A673 (cell line): ENCODE data around the gene SETD1A. TPM values are rescaled to one million over a fixed set of nuclear protein-coding genes. Genes with fewer than 3 reads are reported as not detected.

Experiments
- BruUV-seq: library from RNA; stranded (reverse); fragments of 400-500 nt; replicated peaks from 2 replicates; lab custom pipeline; 2021; lab: Mats Ljungman, UMichigan
- CTCF ChIA-PET: fragments of 300-600 bp; sonication (Branson Sonifier 250); formaldehyde crosslinking; loops from one replicate; lab custom pipeline; 2022; ENCODE audit warnings: antibody characterized with exemption; lab: Charles Lee
- POLR2A ChIA-PET: fragments of 300-600 bp; sonication (Branson Sonifier 250); formaldehyde crosslinking; loops from one replicate; lab custom pipeline; 2022; ENCODE audit warnings: antibody characterized with exemption; ENCODE audit not compliant: low non-redundant PET; lab: Charles Lee
- DNase-seq: peaks from one replicate; pipeline ENCODE4 v3.0.0-alpha.2; 2015; ENCODE audit warnings: low spot score
- H3K27ac ChIP-seq: fragments of 200-600 bp; sonication (generic); 2 replicates; pipeline ENCODE4 v1.5.1; 2016; ENCODE audit warnings: mixed run types, low read depth, mild to moderate bottlenecking, mixed read lengths, antibody characterized with exemption, low read length; ENCODE audit not compliant: poor library complexity, severe bottlenecking
- H3K27me3 ChIP-seq: fragments of 200-600 bp; sonication (generic); replicated peaks from 2 replicates; pipeline ENCODE4 v1.6.1; 2017; ENCODE audit warnings: mixed run types, low read depth, mild to moderate bottlenecking, mixed read lengths, antibody characterized with exemption, low read length; ENCODE audit not compliant: insufficient read depth, poor library complexity
- H3K36me3 ChIP-seq: fragments of 200-600 bp; sonication (generic); 2 replicates; pipeline ENCODE4 v1.6.1; 2016; ENCODE audit warnings: mixed run types, mild to moderate bottlenecking, mixed read lengths, antibody characterized with exemption, low read length; ENCODE audit not compliant: insufficient read depth, poor library complexity, severe bottlenecking
- H3K4me1 ChIP-seq: fragments of 200-600 bp; sonication (generic); 2 replicates; pipeline ENCODE4 v1.6.1; 2017; ENCODE audit warnings: mixed run types, mild to moderate bottlenecking, mixed read lengths, antibody characterized with exemption, low read length; ENCODE audit not compliant: insufficient read depth, poor library complexity, severe bottlenecking
- H3K4me3 ChIP-seq: fragments of 200-600 bp; sonication (generic); 2 replicates; pipeline ENCODE4 v1.5.1; 2016; ENCODE audit warnings: low read depth, mixed run types, mild to moderate bottlenecking, mixed read lengths, low read length; ENCODE audit not compliant: poor library complexity, severe bottlenecking
- H3K9me3 ChIP-seq: fragments of 200-600 bp; sonication (generic); 2 replicates; pipeline ENCODE4 v1.6.1; 2016; ENCODE audit warnings: mixed run types, low read depth, mild to moderate bottlenecking, mixed read lengths, antibody characterized with exemption, low read length; ENCODE audit not compliant: poor library complexity, severe bottlenecking
- EZH2 ChIP-seq: fragments of 200-600 bp; sonication (generic); IDR thresholded peaks from 2 replicates; pipeline ENCODE4 v1.6.1; 2017; ENCODE audit warnings: borderline replicate concordance, low read depth, mild to moderate bottlenecking, mixed read lengths, antibody characterized with exemption, low read length; ENCODE audit not compliant: poor library complexity, severe bottlenecking
- intact Hi-C: fragments of 100-400 bp; cut with micrococcal nuclease; formaldehyde crosslinking; loops from one replicate; pipeline ENCODE4 v1.10.0; 2022; ENCODE audit not compliant: unreplicated experiment
- total RNA-seq: library from RNA; stranded (reverse); gene quantifications from 2 replicates; pipeline ENCODE4 v1.2.3, GENCODE V29; 2021
- TF ChIP-seq, protein P1 (sequence below): fragments of 300-800, 200-600 bp; sonication (generic); conservative IDR thresholded peaks from 2 replicates; pipeline ENCODE4 v1.5.1; 2017; ENCODE audit warnings: low read depth, mild to moderate bottlenecking, antibody characterized with exemption, low read length, moderate library complexity, mixed read lengths

SETD1A gene
- total RNA-seq, 1 experiment from 2014 or later: 31.4 TPM

DNA sequence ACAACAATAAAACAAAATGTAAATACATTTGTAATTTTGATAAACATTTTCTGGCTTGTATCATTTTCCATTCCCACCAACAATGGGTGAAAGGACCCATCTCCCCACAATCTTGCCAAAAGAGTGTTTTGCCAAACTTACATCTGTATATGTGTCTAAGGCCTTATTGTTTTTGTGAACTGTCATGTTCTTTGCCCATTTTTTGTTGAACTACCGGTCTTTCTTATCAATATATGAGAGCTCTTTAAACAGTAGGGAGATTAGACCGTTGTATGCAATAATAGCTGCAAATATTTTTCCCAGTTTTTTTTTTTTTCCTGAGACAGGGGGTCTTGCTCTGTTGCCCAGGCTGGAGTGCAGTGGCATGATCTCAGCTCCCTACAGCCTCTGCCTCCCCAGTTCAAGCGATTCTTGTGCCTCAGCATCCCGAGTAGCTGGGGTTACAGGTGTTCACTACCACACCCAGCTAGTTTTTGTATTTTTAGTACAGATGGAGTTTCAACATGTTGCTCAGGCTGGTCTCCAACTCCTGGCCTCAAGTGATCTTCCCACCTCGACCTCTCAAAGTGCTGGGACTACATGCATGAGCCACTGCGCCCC lies 66.2 kb downstream of the SETD1A start:
- H3K27me3 ChIP-seq: no peaks in the 10 kb centered on the region
- intact Hi-C loops: no loop called here
- no peak overlapping the region for H3K4me3 ChIP-seq
- H3K27ac ChIP-seq: no peak overlapping the region
- H3K4me1 ChIP-seq: no peaks in the 10 kb centered on the region
- ChIA-PET CTCF (interaction anchor here (0.6 kb wide), 1 partner anchor 274 kb away, joined by 13 read pairs; no protein-coding TSS in a partner anchor), POLR2A (no interaction called here)
- no peaks in the 10 kb centered on the region for H3K9me3 ChIP-seq
- TF ChIP-seq EZH2: no peak
- TF ChIP-seq, protein P1, sequence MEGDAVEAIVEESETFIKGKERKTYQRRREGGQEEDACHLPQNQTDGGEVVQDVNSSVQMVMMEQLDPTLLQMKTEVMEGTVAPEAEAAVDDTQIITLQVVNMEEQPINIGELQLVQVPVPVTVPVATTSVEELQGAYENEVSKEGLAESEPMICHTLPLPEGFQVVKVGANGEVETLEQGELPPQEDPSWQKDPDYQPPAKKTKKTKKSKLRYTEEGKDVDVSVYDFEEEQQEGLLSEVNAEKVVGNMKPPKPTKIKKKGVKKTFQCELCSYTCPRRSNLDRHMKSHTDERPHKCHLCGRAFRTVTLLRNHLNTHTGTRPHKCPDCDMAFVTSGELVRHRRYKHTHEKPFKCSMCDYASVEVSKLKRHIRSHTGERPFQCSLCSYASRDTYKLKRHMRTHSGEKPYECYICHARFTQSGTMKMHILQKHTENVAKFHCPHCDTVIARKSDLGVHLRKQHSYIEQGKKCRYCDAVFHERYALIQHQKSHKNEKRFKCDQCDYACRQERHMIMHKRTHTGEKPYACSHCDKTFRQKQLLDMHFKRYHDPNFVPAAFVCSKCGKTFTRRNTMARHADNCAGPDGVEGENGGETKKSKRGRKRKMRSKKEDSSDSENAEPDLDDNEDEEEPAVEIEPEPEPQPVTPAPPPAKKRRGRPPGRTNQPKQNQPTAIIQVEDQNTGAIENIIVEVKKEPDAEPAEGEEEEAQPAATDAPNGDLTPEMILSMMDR: no peak
- no peaks in the 10 kb centered on the region for H3K36me3 ChIP-seq
- no peak for DNase-seq
- no TSS peak for BruUV-seq

DNA sequence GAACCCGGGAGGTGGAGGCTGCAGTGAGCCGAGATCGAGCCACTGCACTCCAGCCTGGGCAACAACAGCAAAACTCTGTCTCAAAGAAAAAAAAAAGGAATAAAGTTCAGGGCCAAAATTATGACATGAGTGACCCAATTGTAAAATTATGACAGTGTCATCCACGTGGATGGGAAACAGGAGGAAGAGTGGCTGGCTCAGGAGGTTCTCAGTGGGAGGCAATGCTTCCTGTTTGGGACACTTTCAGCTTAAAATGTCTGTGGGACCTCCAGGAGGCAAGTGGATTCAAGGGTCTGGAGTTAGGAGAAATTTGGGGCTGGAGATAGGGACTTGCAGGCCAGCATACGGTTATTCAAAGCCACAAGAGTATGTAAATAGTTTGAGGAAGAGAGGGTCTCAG lies 67.8 kb downstream of the SETD1A start:
- H3K27me3 ChIP-seq: no peaks in the 10 kb centered on the region
- POLR2A ChIA-PET: no interaction called here
- H3K4me3 ChIP-seq: no peak overlapping the region
- no peaks in the 10 kb centered on the region for H3K9me3 ChIP-seq
- no peaks in the 10 kb centered on the region for H3K4me1 ChIP-seq
- H3K36me3 ChIP-seq: no peaks in the 10 kb centered on the region
- intact Hi-C loops: no loop called here
- H3K27ac ChIP-seq: no peak overlapping the region
- CTCF ChIA-PET: no interaction called here
- DNase-seq: no peak
- TF ChIP-seq, protein P1: no peak
- no peak for TF ChIP-seq EZH2
- no TSS peak for BruUV-seq

DNA sequence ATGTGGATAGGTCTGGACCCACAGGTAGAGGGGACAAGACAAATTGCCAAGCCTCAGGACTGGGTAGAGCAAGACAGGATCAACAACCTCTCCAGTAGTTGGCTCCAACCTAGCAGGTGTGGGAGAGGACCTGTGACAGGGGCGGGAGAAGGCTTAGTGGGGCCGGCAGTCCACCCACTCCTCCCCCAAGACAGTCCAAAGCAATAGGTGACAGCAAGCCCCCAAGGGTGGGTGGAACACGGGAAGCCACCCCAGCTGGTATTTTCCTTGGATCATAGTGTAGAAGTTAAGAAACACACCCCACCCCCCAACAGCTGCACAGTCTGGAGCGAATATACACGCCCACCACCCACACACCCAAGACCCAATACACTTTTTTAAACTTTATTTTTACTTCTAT lies 71.7 kb downstream of the SETD1A start:
- H3K4me3 ChIP-seq: no peak overlapping the region
- POLR2A ChIA-PET: no interaction called here
- H3K36me3 ChIP-seq: no peaks in the 10 kb centered on the region
- BruUV-seq: no TSS peak
- no peak for DNase-seq
- H3K27ac ChIP-seq: no peak overlapping the region
- intact Hi-C loops: no loop called here
- CTCF ChIA-PET: no interaction called here
- H3K4me1 ChIP-seq: peaks cover 7% of the 10 kb centered on the region
- H3K27me3 ChIP-seq: no peaks in the 10 kb centered on the region
- H3K9me3 ChIP-seq: no peaks in the 10 kb centered on the region
- TF ChIP-seq, protein P1: no peak
- TF ChIP-seq EZH2: no peak
